ENCODE results near the gene PPIP5K1. TPM values are rescaled to one million over a fixed set of nuclear protein-coding genes. Genes with fewer than 3 reads are reported as not detected.

The PPIP5K1 gene
- total RNA-seq, 2 donors from 2014 or later = 43.5 to 61.2 TPM

GRCh38 chr15:43499635-43500034 lies 90.4 kb downstream of the PPIP5K1 start:
- ATAC-seq (ENCODE audit: insufficient number of reproducible peaks, low FRiP score, low read depth) (no peak), DNase-seq (ENCODE audit: low spot score) (no peak)
- no peaks in the 10 kb centered on the region for H3K4me1 ChIP-seq (ENCODE audit: control insufficient read depth in 1 of 2, low read depth in 2 of 2)
- TF ChIP-seq CTCF (IDR thresholded peaks at IDR 0.05) = no peak
- no peaks in the 10 kb centered on the region for H3K36me3 ChIP-seq
- no peaks in the 10 kb centered on the region for H3K27me3 ChIP-seq (replicated peaks; ENCODE audit: insufficient read depth)
- H3K4me3 ChIP-seq = no peak overlapping the region
- H3K27ac ChIP-seq = no peak overlapping the region
- no peaks in the 10 kb centered on the region for H3K9me3 ChIP-seq

GRCh38 chr15:43498990-43499389 lies 91.0 kb downstream of the PPIP5K1 start:
- no peak for TF ChIP-seq CTCF (IDR thresholded peaks at IDR 0.05)
- DNase-seq (ENCODE audit: low spot score) (no peak), ATAC-seq (ENCODE audit: insufficient number of reproducible peaks, low FRiP score, low read depth) (no peak)
- Histone ChIP-seq H3K27ac (no peak overlapping the region), H3K4me1 (ENCODE audit: control insufficient read depth in 1 of 2, low read depth in 2 of 2) (no peaks in the 10 kb centered on the region), H3K36me3 (no peaks in the 10 kb centered on the region), H3K27me3 (replicated peaks; ENCODE audit: insufficient read depth) (no peaks in the 10 kb centered on the region), H3K4me3 (no peak overlapping the region), H3K9me3 (no peaks in the 10 kb centered on the region)

GRCh38 chr15:43493703-43494472 lies 96.1 kb downstream of the PPIP5K1 start:
- DNase-seq (ENCODE audit: low spot score) (no peak), ATAC-seq (ENCODE audit: insufficient number of reproducible peaks, low FRiP score, low read depth) (no peak)
- H3K36me3 ChIP-seq = no peaks in the 10 kb centered on the region
- H3K4me3 ChIP-seq = peak overlapping the region; percentile 97
- no peaks in the 10 kb centered on the region for H3K27me3 ChIP-seq (replicated peaks; ENCODE audit: insufficient read depth)
- no peak for TF ChIP-seq CTCF (IDR thresholded peaks at IDR 0.05)
- peaks cover 14 to 25% of the 10 kb centered on the region in 2 donors for H3K4me1 ChIP-seq (ENCODE audit: control insufficient read depth in 1 of 2, low read depth in 2 of 2)
- no peaks in the 10 kb centered on the region for H3K9me3 ChIP-seq
- no peak overlapping the region for H3K27ac ChIP-seq

GRCh38 chr15:43492673-43493601 lies 97.1 kb downstream of the PPIP5K1 start, which contains the start of gene TP53BP1:
TSS of gene TP53BP1 (minus strand) at chr15:43493156. CDS start at chr15:43493043, 113 bp downstream.
- peaks cover 14 to 33% of the 10 kb centered on the region in 2 donors for H3K4me1 ChIP-seq (ENCODE audit: control insufficient read depth in 1 of 2, low read depth in 2 of 2)
- TF ChIP-seq CTCF (IDR thresholded peaks at IDR 0.05) = no peak
- no peaks in the 10 kb centered on the region for H3K27me3 ChIP-seq (replicated peaks; ENCODE audit: insufficient read depth)
- H3K36me3 ChIP-seq = no peaks in the 10 kb centered on the region
- peak; percentile 90 for ATAC-seq (ENCODE audit: insufficient number of reproducible peaks, low FRiP score, low read depth)
- H3K4me3 ChIP-seq = peak within 1 kb of the TSS; percentile 97
- peak within 1 kb of the TSS; percentile 65 to 73 for H3K27ac ChIP-seq
- no peaks in the 10 kb centered on the region for H3K9me3 ChIP-seq
- DNase-seq (ENCODE audit: low spot score) = peak; percentile 97

GRCh38 chr15:43492266-43492665 lies 97.7 kb downstream of the PPIP5K1 start:
- DNase-seq (ENCODE audit: low spot score) (no peak), ATAC-seq (ENCODE audit: insufficient number of reproducible peaks, low FRiP score, low read depth) (no peak)
- Histone ChIP-seq H3K4me1 (ENCODE audit: control insufficient read depth in 1 of 2, low read depth in 2 of 2) (peaks cover 14 to 33% of the 10 kb centered on the region in 2 donors), H3K27me3 (replicated peaks; ENCODE audit: insufficient read depth) (no peaks in the 10 kb centered on the region), H3K9me3 (no peaks in the 10 kb centered on the region), H3K27ac (peak overlapping the region; percentile 65 to 73), H3K36me3 (no peaks in the 10 kb centered on the region), H3K4me3 (peak overlapping the region; percentile 97)
- no peak for TF ChIP-seq CTCF (IDR thresholded peaks at IDR 0.05)
